SIG-M5 (cell line): Measurements from ENCODE around the gene DDX51.

Experiments
- DNase-seq: peaks from one replicate; lab custom pipeline; 2025; lab: John Stamatoyannopoulos, UW

Gene DDX51

GRCh38 chr12:132179431-132180362 is 35.6 kb upstream of the DDX51 start:
- DNase-seq = no peak

- no peak for DNase-seq
Observed at GRCh38 chr12:132178801-132179401, 34.8 kb upstream of the DDX51 start.

- DNase-seq = no peak
Observed at GRCh38 chr12:132178316-132178715, 34.2 kb upstream of the DDX51 start.

- DNase-seq = no peak
Observed at GRCh38 chr12:132176920-132177551, 32.9 kb upstream of the DDX51 start.

GRCh38 chr12:132176385-132176919 is 32.3 kb upstream of the DDX51 start:
- DNase-seq = no peak

- no peak for DNase-seq
Observed at GRCh38 chr12:132175496-132176384, 31.6 kb upstream of the DDX51 start.

GRCh38 chr12:132174839-132175490 is 30.8 kb upstream of the DDX51 start:
- DNase-seq = no peak

GRCh38 chr12:132174015-132174838 is 30.1 kb upstream of the DDX51 start:
- DNase-seq = no peak

- DNase-seq = no peak
Observed at GRCh38 chr12:132173135-132174014, 29.3 kb upstream of the DDX51 start.

GRCh38 chr12:132172619-132173018 is 28.5 kb upstream of the DDX51 start:
- DNase-seq = no peak

GRCh38 chr12:132171968-132172521 is 27.9 kb upstream of the DDX51 start:
- DNase-seq = no peak

GRCh38 chr12:132171293-132171967 is 27.3 kb upstream of the DDX51 start:
- no peak for DNase-seq

GRCh38 chr12:132170637-132171292 is 26.6 kb upstream of the DDX51 start:
- DNase-seq = no peak

GRCh38 chr12:132170094-132170636 is 26.0 kb upstream of the DDX51 start:
- no peak for DNase-seq

GRCh38 chr12:132169376-132169775 is 25.3 kb upstream of the DDX51 start:
- DNase-seq = no peak

- DNase-seq = no peak
Observed at GRCh38 chr12:132168311-132169031, 24.4 kb upstream of the DDX51 start.
